HepG2 (cell line): Measurements from ENCODE around the gene CRIP1. TPM values are rescaled to one million over a fixed set of nuclear protein-coding genes. Genes with fewer than 3 reads are reported as not detected.

Source experiments
- ARHGAP35 ChIP-seq: sonication (generic); formaldehyde crosslinking; IDR thresholded peaks from 2 replicates; pipeline ENCODE4 v1.9.0; 2022; ENCODE audit warnings: mild to moderate bottlenecking, inconsistent platforms, moderate library complexity, missing genetic modification reagents, borderline replicate concordance
- GABPB1 ChIP-seq: IDR thresholded peaks from 2 replicates; pipeline ENCODE4 v1.6.1; 2016; ENCODE audit warnings: mild to moderate bottlenecking, missing genetic modification reagents, moderate library complexity, missing compliant biosample characterization
- JUNB ChIP-seq: sonication (generic); formaldehyde crosslinking; IDR thresholded peaks from 2 replicates; pipeline ENCODE4 v1.8.0; 2022; ENCODE audit warnings: missing genetic modification reagents, mild to moderate bottlenecking, borderline replicate concordance
- KAT8 ChIP-seq: IDR thresholded peaks from 2 replicates; pipeline ENCODE4 v1.6.1; 2016; ENCODE audit warnings: missing genetic modification reagents, missing compliant biosample characterization
- MAFK ChIP-seq, 2 experiments: IDR thresholded peaks in 1 of 2; conservative IDR thresholded peaks in 1 of 2; 2 replicates each; pipeline ENCODE4 v1.6.1; 2011; ENCODE audit warnings: improper control_type of control experiment in 2 of 2, low read length in 2 of 2
- MTF1 ChIP-seq: sonication (generic); formaldehyde crosslinking; IDR thresholded peaks from 2 replicates; pipeline ENCODE4 v1.5.0; 2020; ENCODE audit warnings: missing genetic modification reagents
- NR2F6 ChIP-seq, 2 experiments: IDR thresholded peaks; 2 replicates each; pipeline ENCODE4 v1.6.1; 2016; ENCODE audit warnings: antibody characterized with exemption in 1 of 2, mild to moderate bottlenecking in 1 of 2
- POLR2A ChIP-seq, 2 experiments: IDR thresholded peaks; 2 replicates each; pipeline ENCODE4 v1.6.1; 2011; ENCODE audit warnings: low read depth in 2 of 2, low read length in 2 of 2, mild to moderate bottlenecking in 1 of 2, moderate library complexity in 1 of 2; ENCODE audit not compliant: insufficient read depth in 1 of 2
- PRDM4 ChIP-seq: sonication (generic); formaldehyde crosslinking; IDR thresholded peaks from 2 replicates; pipeline ENCODE4 v1.9.0; 2021; ENCODE audit warnings: missing genetic modification reagents, borderline replicate concordance
- RELA ChIP-seq: sonication (generic); formaldehyde crosslinking; IDR thresholded peaks from 2 replicates; pipeline ENCODE4 v1.4.0; 2020; ENCODE audit warnings: missing genetic modification reagents
- TEAD3 ChIP-seq: optimal IDR thresholded peaks from 2 replicates; pipeline ENCODE3; 2016; ENCODE audit warnings: borderline replicate concordance
- ZFP37 ChIP-seq: sonication (generic); formaldehyde crosslinking; IDR thresholded peaks from 2 replicates; pipeline ENCODE4 v1.4.0; 2020; ENCODE audit warnings: missing genetic modification reagents, borderline replicate concordance
- ZFX ChIP-seq: sonication (generic); formaldehyde crosslinking; IDR thresholded peaks from 2 replicates; pipeline ENCODE4 v1.4.0; 2020; ENCODE audit warnings: mild to moderate bottlenecking, low read depth, missing genetic modification reagents, moderate library complexity
- ZNF20 ChIP-seq: sonication (generic); formaldehyde crosslinking; IDR thresholded peaks from 2 replicates; pipeline ENCODE4 v1.4.0; 2020; ENCODE audit warnings: mild to moderate bottlenecking, moderate library complexity, missing genetic modification reagents
- ZNF432 ChIP-seq: sonication (generic); formaldehyde crosslinking; IDR thresholded peaks from 2 replicates; pipeline ENCODE4 v1.5.0; 2020; ENCODE audit warnings: missing genetic modification reagents, mild to moderate bottlenecking, borderline replicate concordance
- ZNF567 ChIP-seq: sonication (generic); formaldehyde crosslinking; IDR thresholded peaks from 2 replicates; pipeline ENCODE4 v1.8.1; 2023; ENCODE audit warnings: mild to moderate bottlenecking, missing genetic modification reagents, borderline replicate concordance
- ZNF619 ChIP-seq: sonication (generic); formaldehyde crosslinking; IDR thresholded peaks from 2 replicates; pipeline ENCODE4 v1.4.0; 2020; ENCODE audit warnings: mild to moderate bottlenecking, missing genetic modification reagents
- ZSCAN20 ChIP-seq: sonication (generic); formaldehyde crosslinking; IDR thresholded peaks from 2 replicates; pipeline ENCODE4 v1.4.0; 2020; ENCODE audit warnings: missing genetic modification reagents, mild to moderate bottlenecking, borderline replicate concordance
- polyA plus RNA-seq, 8 experiments: library from polyadenylated mRNA; depleted of rRNA in 3 of 8; stranded (reverse) in 7 of 8; unstranded in 1 of 8; fragments of >200 nt; fragmentation: Illumina TruSeq in 4 of 8; extraction: Trizol in 4 of 8; gene quantifications; 2 replicates each; pipeline versions ENCODE4 v1.2.1 to v1.2.3, GENCODE V29; 2011 to 2016; ENCODE audit warnings: low read depth in 4 of 8, missing spikeins in 1 of 8, mixed read lengths in 1 of 8; ENCODE audit not compliant: insufficient read depth in 1 of 8
- total RNA-seq, 5 experiments: library from RNA; depleted of rRNA; stranded (reverse); fragments of >200 nt; fragmentation: Illumina TruSeq; extraction: Trizol; gene quantifications; 2 replicates each; pipeline ENCODE4 v1.2.3, GENCODE V29; 2016; ENCODE audit warnings: low read depth in 1 of 5
- TF ChIP-seq, protein P1 (sequence below): sonication (generic); formaldehyde crosslinking; IDR thresholded peaks from 2 replicates; pipeline ENCODE4 v1.5.0; 2020; ENCODE audit warnings: mild to moderate bottlenecking, missing genetic modification reagents

CRIP1 gene
- total and polyA plus RNA-seq, 2 of the 13 experiments (the other 11 are each of a cell fraction or from before 2014, with no cell fraction given) = 53.9 to 59.5 TPM

- TF ChIP-seq ARHGAP35 (CRISPR knock-in tag) (peak; percentile 36; the same call in 1 of the 2 replicates), ZNF619 (CRISPR knock-in tag) (no peak; the same call in 1 of the 2 replicates), JUNB (CRISPR knock-in tag) (no peak), ZNF432 (no peak), ZFX (peak; percentile 68), NR2F6 (IDR thresholded peaks at IDR 0.05) (no peak), NR2F6 (CRISPR knock-in tag; IDR thresholded peaks at IDR 0.05) (peak; percentile 41; the same call in 1 of the 2 replicates), MTF1 (CRISPR knock-in tag) (no peak), PRDM4 (no peak), ZFP37 (CRISPR knock-in tag) (no peak), MAFK (conservative IDR thresholded peaks at IDR 0.05 in 1 of 2, IDR thresholded peaks at IDR 0.05 in 1 of 2; ENCODE audit: low read length in 2 of 2) (no peak), ZSCAN20 (CRISPR knock-in tag) (peak; percentile 34; the same call in 1 of the 2 replicates), TEAD3 (CRISPR knock-in tag) (peak; percentile 56), ZNF567 (CRISPR knock-in tag) (no peak), GABPB1 (CRISPR knock-in tag) (peak; percentile 95), KAT8 (CRISPR knock-in tag) (peak; percentile 91), POLR2A (IDR thresholded peaks at IDR 0.05; ENCODE audit: insufficient read depth in 1 of 2, low read depth in 2 of 2, low read length in 2 of 2) (peak in 1 of 2 experiments; percentile 75; a peak in 1 of 4 replicates), ZNF20 (CRISPR knock-in tag) (no peak), RELA (CRISPR knock-in tag) (no peak)
- TF ChIP-seq, protein P1, sequence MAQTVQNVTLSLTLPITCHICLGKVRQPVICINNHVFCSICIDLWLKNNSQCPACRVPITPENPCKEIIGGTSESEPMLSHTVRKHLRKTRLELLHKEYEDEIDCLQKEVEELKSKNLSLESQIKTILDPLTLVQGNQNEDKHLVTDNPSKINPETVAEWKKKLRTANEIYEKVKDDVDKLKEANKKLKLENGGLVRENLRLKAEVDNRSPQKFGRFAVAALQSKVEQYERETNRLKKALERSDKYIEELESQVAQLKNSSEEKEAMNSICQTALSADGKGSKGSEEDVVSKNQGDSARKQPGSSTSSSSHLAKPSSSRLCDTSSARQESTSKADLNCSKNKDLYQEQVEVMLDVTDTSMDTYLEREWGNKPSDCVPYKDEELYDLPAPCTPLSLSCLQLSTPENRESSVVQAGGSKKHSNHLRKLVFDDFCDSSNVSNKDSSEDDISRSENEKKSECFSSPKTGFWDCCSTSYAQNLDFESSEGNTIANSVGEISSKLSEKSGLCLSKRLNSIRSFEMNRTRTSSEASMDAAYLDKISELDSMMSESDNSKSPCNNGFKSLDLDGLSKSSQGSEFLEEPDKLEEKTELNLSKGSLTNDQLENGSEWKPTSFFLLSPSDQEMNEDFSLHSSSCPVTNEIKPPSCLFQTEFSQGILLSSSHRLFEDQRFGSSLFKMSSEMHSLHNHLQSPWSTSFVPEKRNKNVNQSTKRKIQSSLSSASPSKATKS = no peak
Measured at GRCh38 chr14:105490572-105491365, 4.1 kb downstream of the CRIP1 start, which contains the start of gene TEDC1 (continued).
